HG02852 (cell line): ENCODE data around the gene ZFAND6.
"Not testable (repeated sequence)": the region's sequence is repeated elsewhere in the genome, so short reads cannot be mapped to it uniquely, and the experiment has no call there.

Experiments used
- ATAC-seq: cut with Tn5 transposase; IDR thresholded peaks from one replicate; pipeline ENCODE4 v1.9.1; 2021; ENCODE audit warnings: mild to moderate bottlenecking, moderate library complexity; ENCODE audit not compliant: unreplicated experiment

Gene ZFAND6

DNA sequence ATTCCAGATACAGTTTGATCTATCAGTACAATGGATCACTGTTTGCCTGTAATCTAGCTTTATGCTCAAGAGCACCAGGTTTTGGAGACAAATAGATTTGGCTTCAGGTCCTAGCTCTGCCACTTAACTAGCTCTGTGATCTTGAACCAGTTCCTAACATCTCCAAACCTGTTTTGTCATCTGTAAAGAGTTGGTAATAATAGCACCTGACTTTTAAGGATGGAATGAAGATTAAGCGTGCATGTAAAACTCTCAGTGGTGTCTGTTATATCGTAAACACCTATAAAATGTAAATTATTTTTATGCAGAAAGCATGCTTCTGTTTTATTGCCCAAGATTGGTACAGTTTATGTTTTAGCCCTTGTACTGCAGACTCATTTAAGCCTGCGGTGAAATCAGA is 36.5 kb downstream of the ZFAND6 start:
- ATAC-seq = no peak

DNA sequence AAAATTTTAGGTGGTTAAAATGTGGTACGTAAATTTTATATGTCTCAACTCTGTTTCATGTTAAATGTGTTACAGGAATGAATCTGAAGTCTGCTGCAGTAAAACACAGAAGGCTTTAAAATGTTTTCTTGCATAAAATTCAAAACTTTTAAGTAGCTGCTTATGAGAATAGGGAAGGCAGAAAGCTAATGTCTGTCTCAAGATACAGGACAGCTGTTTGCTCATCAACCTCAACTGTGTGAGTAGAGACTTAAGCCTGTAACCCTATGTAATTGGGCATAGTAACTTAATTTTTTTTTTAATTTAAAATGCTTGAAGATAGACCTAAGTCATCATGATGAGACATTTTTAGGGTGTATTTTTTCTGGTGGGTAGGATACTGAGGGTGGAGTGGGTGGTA is 38.9 kb downstream of the ZFAND6 start:
- no peak for ATAC-seq

DNA sequence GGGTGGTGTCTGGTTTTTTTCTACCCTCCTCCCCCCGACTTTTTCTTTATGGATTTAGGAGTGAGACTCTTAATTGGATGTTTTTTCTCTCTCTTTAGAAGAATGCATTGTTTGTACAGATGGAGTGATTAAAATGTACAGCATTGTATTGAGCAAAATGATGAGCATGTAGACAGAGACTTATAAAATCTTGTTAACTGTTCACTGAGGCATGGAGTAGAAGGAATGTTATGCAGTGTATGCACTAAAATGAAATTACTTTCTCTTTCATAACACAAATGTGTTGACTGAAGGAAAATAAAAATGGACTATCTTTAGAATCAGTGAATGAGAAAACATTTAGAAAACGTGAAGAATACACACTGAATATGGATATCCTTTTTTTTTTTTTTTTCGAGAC is 39.8 kb downstream of the ZFAND6 start:
- ATAC-seq = peak; percentile 46

DNA sequence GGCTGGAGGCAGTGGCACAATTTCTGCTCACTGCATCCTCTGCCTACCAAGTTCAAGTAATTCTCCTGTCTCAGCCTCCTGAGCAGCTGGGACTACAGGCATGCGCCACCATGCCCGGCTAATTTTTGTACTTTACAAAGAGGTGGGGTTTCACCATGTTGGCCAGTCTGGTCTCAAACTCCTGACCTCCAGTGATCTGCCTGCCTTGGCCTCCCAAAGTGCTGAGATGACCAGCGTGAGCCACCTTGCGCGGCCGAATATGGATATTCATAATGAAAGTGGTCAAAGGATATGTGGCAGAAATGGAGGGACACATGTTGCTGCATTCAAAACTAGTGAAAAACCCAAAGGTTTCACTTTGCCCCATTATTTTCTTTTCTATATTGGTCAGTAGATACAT is 40.2 kb downstream of the ZFAND6 start:
- ATAC-seq = peak; percentile 63

DNA sequence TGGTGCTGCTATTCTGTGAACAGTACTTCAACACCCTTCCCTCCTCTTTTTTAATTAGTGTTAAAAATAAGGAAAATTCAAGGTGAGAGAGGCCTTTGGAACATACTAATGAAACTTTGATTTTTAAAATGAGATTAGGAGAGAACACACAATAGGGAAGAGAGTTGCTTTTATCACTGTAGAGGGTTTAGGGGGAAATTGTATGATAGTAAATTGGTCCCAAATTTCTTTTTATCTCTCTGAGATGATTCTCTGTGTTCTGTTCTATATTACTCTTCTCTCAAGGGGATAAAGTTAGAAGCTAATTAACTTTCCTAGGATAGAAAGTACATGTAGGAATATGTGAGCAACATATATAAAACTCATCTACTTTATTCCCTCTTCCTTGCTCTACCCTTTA is 40.8 kb downstream of the ZFAND6 start:
- ATAC-seq = no peak

DNA sequence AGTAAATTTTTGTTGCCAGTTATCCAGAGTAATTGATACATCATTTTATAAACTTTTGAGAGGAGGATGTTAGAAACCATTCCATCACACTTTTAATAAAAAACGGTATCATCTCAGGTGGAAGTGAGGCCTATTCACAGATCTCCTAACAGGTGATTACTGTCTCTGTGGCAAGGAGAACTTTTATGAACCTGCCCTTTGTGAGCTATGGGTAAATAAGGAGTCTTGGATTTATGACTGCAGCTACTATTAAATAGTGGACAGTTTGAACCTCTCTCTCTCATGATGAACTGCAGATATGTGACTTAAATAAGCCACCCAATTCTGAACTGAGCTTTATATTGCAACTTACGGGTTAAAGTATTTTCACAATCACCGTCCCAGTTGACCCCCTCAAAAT is 45.7 kb downstream of the ZFAND6 start:
- no peak for ATAC-seq

DNA sequence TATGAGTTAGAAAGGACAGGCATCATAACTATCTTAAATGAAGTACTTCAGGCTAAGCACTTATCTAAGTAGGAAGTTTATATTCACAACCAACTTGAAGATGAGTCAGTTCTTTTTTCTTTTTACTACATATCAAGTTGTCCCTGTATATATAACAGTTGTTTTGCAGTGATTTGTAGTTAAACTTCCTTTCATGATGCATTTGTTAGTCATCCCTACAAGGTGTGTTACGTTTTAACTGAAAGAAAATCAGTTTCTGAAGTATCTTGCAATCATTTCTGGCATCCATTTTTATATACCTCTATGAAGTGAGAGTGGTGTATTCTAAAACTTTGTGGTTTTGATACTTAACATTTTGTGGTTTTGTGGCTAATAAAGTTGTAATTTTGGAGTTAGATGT is 46.1 kb downstream of the ZFAND6 start:
- ATAC-seq = no peak

DNA sequence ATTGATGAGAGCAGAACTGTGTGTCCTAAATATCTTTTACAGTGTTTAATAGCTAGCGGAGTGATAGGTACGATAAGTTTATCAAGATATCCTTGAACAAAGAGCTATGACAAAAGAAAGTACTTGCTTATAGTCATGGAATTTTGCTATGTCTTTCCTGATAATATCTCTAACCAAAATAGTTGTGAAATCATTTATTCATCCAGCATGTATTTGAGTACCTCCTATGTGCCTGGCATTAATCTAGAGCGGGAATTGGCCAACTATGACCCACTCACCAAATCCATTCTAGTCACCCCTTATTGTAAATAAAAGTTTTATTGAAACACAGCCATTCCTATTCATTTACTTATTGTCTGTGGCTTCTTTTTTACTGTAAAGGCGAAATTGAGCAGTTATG is 46.6 kb downstream of the ZFAND6 start:
- ATAC-seq = no peak

DNA sequence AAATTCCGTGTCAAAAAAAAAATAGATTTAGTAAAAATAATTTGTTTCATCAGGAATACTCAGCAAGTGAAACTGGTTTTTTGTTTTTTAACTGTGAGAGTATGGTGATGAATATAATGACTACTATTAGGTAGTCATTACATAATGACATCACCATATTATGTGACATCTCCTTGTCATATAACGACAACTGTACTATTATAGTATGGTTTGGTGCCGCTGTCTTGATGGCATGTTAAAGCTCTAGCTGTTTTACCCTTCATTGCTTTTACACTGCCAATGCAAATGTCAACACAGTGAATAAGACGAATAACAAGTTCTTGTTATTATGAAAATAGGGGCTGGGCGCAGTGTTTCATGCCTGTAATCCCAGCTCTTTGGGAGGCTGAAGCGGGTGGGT is 47.7 kb downstream of the ZFAND6 start:
- no peak for ATAC-seq

DNA sequence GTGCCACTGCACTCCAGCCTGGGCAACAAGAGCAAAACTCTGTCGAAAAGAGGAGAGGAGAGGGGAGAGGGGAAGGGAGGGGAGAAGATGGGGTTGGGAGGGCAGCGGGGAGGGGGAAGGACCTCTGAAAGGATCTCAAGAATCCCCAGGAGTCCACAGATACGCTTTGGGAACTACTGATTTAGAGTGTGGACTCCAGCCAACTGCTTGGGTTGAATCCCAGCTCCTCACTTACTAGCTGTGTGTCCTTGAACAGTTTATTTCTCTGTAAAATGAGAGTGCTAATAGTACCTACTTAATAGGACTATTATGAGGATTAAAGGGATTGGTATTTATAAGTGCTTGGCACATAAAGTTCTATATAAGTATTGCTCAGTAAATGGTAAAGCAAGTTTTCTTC is 48.3 kb downstream of the ZFAND6 start:
- no peak for ATAC-seq

DNA sequence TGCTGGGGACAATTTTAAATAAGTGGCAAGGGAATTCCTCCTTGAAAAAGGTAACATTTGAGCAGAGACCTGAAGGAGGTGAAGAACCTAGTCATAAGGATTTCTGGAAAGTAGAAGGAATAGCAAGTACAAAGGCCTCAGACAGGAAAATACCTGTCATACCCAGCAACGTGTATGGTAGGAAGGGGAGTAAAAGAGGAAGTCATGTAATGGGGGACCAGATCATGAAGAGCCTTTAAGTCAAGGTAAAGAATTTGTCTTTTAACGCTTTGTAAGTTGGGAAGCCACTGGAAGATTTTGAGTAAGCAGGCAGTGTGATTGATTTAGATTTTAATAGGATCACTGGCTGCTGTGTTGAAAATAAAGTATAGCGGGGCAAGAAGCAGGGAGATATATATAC is 49.9 kb downstream of the ZFAND6 start:
- no peak for ATAC-seq

DNA sequence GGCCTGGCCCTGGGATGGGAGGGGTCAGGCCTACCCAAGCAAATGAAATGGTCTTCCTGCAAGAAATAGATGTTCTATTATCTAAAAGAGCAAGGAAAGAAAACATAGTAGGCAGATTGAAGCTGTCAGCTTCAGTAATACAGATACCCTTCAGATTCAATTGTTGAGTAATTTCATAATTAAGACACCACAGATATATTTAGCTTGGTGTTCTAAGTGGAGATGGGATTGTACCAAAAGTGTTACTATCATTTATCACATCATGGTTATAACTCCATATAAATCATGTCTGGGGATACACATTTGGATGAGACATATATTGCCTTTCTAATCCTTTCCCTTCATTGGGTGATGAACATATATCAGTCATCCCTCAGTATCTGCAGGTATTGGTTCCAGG is 51.4 kb downstream of the ZFAND6 start:
- ATAC-seq = no peak

DNA sequence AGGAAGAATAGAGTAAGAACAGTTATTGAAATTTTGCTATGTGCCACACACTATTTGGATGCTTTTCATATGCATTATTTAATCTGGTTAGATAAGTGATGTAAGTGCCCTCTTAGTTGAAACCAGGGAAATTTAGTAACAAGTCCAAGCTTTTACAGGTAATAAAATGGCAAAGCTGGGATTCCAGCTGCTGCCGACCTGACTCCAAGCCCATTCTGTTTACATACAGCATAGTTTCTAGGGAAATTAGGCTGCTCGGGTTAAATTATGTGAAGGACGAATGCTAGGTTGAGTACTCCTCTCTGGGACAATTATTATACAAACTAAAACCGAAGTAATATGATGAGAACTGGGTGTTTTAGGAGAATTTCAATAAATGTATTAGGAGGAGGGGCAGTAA is 54.6 kb downstream of the ZFAND6 start:
- no peak for ATAC-seq

DNA sequence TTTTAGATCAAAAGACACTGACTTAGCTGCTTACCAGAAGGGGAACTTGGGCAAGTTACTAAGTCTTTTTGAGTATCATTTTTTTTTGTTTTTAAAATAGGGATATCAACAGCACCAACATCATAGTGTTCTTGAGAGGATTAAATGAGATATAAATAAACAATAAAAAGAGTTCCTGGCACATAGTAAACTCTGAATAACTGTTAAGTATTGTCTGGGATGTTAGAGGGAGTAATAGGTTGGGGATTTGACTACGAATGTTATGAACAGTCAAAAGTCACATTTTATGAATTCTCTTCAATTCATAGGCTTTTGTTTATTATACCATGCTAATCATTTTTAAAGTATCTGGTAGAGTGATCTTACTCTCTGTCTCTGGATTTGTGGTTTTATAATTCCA is 55.5 kb downstream of the ZFAND6 start:
- ATAC-seq = no peak

DNA sequence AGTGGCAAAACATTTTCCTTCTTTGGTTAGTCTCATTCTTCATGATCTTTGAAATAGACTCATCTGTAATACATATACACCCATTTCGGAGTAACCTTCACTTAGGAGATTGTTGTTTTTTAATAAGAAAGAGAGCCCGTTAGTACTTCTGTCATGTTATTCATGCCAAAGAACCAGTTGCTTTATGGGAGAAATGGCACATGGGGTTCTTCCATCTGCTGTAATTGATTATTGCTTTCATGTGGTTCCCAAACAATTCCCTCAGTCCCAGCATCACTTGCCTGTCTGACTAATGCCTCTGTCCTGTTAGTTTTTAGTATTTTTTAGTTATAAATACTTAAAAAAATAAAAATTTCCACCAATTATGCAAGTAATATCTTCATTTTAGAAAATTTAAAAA is 59.5 kb downstream of the ZFAND6 start:
- ATAC-seq = no peak

DNA sequence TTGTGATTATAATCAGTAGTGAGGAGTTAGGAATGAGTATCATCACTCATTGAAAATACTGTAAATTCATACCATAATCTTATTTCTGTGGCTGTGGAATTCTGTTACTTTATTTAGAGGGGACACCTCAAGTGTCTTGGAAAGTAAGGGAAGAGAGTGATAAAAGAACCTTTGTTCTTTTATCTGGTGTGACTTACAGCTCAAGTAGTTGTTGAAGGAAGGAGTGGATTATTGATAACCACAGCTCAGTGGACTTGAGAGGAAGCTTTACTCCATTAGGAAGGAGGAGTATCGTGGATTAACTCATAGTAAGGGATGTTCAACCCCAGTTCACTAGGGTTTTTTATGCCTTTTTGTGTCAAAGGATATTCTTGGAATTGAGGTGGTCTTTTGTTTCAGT is 61.2 kb downstream of the ZFAND6 start:
- no peak for ATAC-seq

DNA sequence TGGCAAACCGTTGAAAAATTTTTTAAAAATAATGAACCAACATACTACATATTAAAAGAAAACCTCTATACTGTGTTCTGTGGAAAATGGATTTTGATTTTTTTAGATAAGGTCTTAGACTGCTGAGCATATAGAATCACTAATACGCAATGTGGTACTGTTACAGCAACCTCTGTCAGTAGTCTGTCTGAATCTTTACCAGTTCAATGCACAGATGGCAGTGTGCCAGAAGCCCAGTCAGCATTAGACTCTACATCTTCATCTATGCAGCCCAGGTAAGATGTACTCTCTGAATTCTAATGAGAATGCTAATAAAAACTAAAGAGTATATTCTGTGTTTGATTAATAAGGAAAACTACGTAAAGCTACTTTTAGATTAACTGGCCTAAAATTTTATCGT is 62.1 kb downstream of the ZFAND6 start:
- no peak for ATAC-seq

DNA sequence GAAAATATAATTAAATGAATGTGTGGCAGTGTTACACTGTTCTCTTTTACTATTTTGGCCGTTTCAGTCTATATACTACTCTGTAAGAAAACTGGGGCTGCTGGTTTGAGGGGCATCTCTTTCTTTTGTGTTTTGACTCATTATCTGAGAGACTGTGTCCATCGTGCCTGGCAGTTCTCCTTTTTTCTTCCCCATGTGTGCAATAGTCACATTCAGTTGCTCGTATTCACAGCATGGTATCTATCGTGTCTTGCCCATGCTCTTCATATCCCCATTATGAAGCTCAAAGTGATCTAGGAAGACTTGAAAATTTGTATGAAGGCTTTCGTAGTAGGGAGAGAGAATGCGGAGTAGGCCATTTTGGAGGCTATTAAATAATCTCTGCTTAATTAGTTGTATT is 63.6 kb downstream of the ZFAND6 start:
- ATAC-seq = no peak

DNA sequence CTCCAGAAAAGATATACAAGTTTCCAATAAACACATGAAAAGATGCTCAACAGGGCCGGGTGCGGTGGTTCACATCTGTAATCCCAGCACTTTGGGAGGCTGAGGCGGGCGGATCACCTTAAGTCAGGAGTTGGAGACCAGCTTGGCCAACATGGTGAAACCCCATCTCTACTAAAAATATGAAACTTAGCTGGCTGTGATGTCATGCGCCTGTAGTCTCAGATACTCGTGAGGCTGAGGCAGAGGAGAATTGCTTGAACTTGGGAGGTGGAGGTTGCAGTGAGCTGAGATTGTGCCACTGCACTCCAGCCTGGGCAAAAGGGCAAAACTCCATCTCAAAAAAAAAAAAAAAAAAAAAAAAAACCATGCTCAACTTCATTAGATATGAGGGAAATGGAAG is 67.8 kb downstream of the ZFAND6 start:
- not testable (repeated sequence) for ATAC-seq

DNA sequence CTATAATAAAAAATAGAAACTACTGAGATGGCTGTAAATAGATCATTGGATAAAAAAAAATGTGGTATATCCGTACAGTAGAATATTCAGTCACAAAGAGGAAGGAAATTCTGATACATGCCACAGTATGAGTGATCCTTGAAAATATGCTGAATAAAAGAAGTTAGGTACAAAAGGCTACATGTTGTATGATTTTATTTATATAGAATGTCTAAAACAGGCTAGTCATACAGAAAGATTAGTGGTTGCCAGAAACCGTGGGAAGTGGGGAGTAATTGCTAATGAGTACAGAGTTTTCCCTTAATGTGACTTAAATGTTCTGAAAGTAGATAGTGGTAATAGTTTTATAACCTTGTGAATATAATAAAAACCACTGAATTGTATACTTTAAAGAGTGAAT is 68.4 kb downstream of the ZFAND6 start:
- no peak for ATAC-seq

DNA sequence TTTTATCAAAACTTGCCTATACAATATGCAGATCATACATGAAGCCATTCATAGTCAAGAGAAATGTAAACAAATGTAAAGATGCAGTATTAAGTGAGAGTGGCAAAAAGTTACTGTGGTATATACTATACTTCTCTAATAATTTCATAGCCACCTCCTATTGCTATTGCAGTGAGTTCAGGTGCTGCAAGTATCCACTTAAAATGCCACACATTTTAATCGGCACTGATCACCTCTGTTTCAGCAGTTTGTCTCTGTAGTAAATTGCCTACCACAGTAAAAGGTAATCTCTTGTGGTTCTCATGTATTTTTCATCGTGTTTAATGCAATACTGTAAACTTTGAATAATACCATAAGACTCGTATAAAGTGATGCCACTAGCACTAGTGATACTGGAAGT is 72.9 kb downstream of the ZFAND6 start:
- no peak for ATAC-seq

DNA sequence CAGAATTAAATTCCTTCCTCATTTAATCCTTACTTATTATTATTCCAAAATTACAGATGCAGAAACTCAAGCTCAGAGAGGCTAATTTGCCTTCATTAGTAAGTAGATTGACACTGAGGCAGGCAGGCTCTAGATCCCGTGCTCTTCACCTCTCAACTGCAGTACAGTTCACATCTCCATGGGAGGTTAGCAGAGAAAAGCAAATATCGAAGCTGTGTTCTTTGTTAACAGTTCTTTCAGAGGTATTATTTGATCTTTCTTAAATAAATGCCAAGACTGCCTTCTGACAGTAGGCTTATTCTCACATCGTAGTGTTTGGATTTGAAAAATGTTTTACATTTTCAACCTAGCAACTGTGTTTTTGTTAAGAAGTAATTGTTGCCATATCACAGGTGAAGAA is 77.4 kb downstream of the ZFAND6 start:
- no peak for ATAC-seq

DNA sequence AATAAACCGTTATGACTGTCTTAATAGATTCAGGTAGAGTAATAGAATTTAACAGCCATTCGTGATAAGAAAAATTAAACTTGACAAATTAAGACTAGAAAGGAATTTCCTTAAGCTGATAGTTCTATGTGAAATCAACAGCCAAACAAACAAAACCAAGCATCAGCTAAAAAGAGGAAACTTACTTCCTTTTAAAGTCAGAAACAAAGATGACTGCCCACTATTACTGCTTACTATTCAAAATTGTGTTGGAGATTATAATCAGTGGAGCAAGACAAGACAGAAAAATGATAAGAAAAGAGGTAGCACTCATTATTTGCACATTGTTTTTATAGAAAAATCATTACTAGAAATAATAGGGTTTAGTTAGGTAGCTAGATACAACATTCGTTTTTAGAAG is 79.5 kb downstream of the ZFAND6 start:
- ATAC-seq = no peak

DNA sequence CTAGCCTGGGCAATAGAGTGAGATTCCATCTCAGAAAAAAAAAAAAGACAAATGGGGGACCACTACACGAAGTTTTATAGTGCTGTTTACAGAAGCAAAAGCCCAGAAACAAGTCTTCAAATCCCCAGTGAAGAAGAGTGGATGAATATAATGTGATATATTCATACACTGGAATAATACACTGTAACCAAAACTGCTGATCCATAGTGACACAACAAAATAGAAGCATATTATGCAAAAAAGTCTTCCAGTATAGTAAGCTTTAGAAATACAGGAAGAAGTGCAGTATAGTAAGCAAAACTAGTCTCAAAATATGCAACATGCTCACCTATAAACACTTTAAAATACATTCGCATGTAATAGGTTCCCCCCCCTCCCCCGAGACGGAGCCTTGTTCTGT is 81.4 kb downstream of the ZFAND6 start:
- no peak for ATAC-seq
